HG03432 (cell line): Measurements from ENCODE around the gene C2orf76.
"Not testable (repeated sequence)": the region's sequence is repeated elsewhere in the genome, so short reads cannot be mapped to it uniquely, and the experiment has no call there.

ENCODE experiments used
- ATAC-seq: cut with Tn5 transposase; IDR thresholded peaks from one replicate; pipeline ENCODE4 v1.9.1; 2021; ENCODE audit warnings: mild to moderate bottlenecking, moderate library complexity; ENCODE audit not compliant: unreplicated experiment

Gene C2orf76

GRCh38 chr2:119366649-119367471 is at the start of gene C2orf76, which contains the start of gene DBI:
Gene C2orf76, minus strand, starts transcription at chr2:119366834. Its CDS starts 26,875 bp downstream, at chr2:119339959.
Gene DBI, plus strand, starts transcription at chr2:119366977. Its CDS starts 75 bp downstream, at chr2:119367052.
- peak; percentile 96 for ATAC-seq

- ATAC-seq, result no peak
Measured at GRCh38 chr2:119415630-119416029, 49.0 kb upstream of the C2orf76 start.

- no peak for ATAC-seq
Measured at GRCh38 chr2:119414894-119415293, 48.3 kb upstream of the C2orf76 start.

- no peak for ATAC-seq
Measured at GRCh38 chr2:119409506-119409905, 42.9 kb upstream of the C2orf76 start.

GRCh38 chr2:119408221-119408619 is 41.6 kb upstream of the C2orf76 start:
- ATAC-seq, result no peak

- ATAC-seq, result no peak
Measured at GRCh38 chr2:119407430-119408220, 41.0 kb upstream of the C2orf76 start.

GRCh38 chr2:119405151-119405550 is 38.5 kb upstream of the C2orf76 start:
- no peak for ATAC-seq

GRCh38 chr2:119403618-119404017 is 37.0 kb upstream of the C2orf76 start:
- not testable (repeated sequence) for ATAC-seq

- ATAC-seq, result no peak
Measured at GRCh38 chr2:119402645-119403560, 36.3 kb upstream of the C2orf76 start.

- no peak for ATAC-seq
Measured at GRCh38 chr2:119402106-119402505, 35.5 kb upstream of the C2orf76 start.

GRCh38 chr2:119397196-119397595 is 30.6 kb upstream of the C2orf76 start:
- ATAC-seq, result no peak

GRCh38 chr2:119393971-119394748 is 27.5 kb upstream of the C2orf76 start:
- no peak for ATAC-seq

GRCh38 chr2:119389615-119390306 is 23.1 kb upstream of the C2orf76 start:
- ATAC-seq, result no peak

GRCh38 chr2:119387381-119388129 is 20.9 kb upstream of the C2orf76 start:
- ATAC-seq, result peak; percentile 86

- ATAC-seq, result no peak
Measured at GRCh38 chr2:119385466-119385865, 18.8 kb upstream of the C2orf76 start.

GRCh38 chr2:119384971-119385370 is 18.3 kb upstream of the C2orf76 start:
- no peak for ATAC-seq

GRCh38 chr2:119383410-119384140 is 16.9 kb upstream of the C2orf76 start:
- no peak for ATAC-seq

- no peak for ATAC-seq
Measured at GRCh38 chr2:119378566-119378965, 11.9 kb upstream of the C2orf76 start.
